Suprapubic skin (tissue), 4 donors: ENCODE measurements around the gene UBXN2A. TPM values are rescaled to one million over a fixed set of nuclear protein-coding genes. Genes with fewer than 3 reads are reported as not detected.

Source experiments
- DNase-seq, 2 donors: peaks; one replicate each; pipeline ENCODE4 v3.0.0-alpha.2; 2019; ENCODE audit warnings: low spot score in 2 of 2
- H3K27ac ChIP-seq: fragments of 200-600 bp; sonication (generic); one replicate; pipeline ENCODE4 v1.5.1; 2019
- H3K27me3 ChIP-seq: fragments of 200-600 bp; sonication (generic); one replicate; pipeline ENCODE4 v1.5.1; 2019
- H3K36me3 ChIP-seq: fragments of 200-600 bp; sonication (generic); one replicate; pipeline ENCODE4 v1.5.1; 2019
- H3K4me1 ChIP-seq: fragments of 200-600 bp; sonication (generic); one replicate; pipeline ENCODE4 v1.5.1; 2019
- H3K4me3 ChIP-seq: fragments of 200-600 bp; sonication (generic); one replicate; pipeline ENCODE4 v1.5.1; 2019; ENCODE audit warnings: mild to moderate bottlenecking
- H3K9me3 ChIP-seq: fragments of 200-600 bp; sonication (generic); one replicate; pipeline ENCODE4 v1.5.1; 2019
- CTCF ChIP-seq, 2 donors: fragments of 200-600 bp in 1 of 2; fragments of 450-650 bp in 1 of 2; sonication (generic) in 1 of 2; IDR thresholded peaks; one replicate each; pipeline ENCODE4 v1.5.1; 2016 to 2019; ENCODE audit warnings: antibody characterized with exemption in 2 of 2, mild to moderate bottlenecking in 1 of 2, moderate library complexity in 1 of 2
- EP300 ChIP-seq: sonication (generic); formaldehyde crosslinking; IDR thresholded peaks from one replicate; pipeline ENCODE4 v1.6.1; 2017; ENCODE audit warnings: antibody characterized with exemption
- POLR2A ChIP-seq, 2 donors: fragments of 450-650 bp; IDR thresholded peaks; one replicate each; pipeline ENCODE4 v1.6.1; 2017; ENCODE audit warnings: antibody characterized with exemption in 2 of 2, mild to moderate bottlenecking in 2 of 2, moderate library complexity in 2 of 2
- POLR2AphosphoS5 ChIP-seq, 3 donors: sonication (generic); formaldehyde crosslinking; IDR thresholded peaks; one replicate each; pipeline ENCODE4 v1.6.1; 2017; ENCODE audit warnings: antibody characterized with exemption in 3 of 3
- WGBS: methylation state at CpG from one replicate; pipeline ENCODE4 v1.1.5; 2018; 5-methylcytosine and 5-hydroxymethylcytosine counted together
- total RNA-seq, 4 donors: library from RNA; depleted of rRNA; stranded (reverse); fragments of >200 nt; gene quantifications; one replicate each; pipeline ENCODE4 v1.1.0, GENCODE V29; 2016

Gene UBXN2A
- total RNA-seq, 4 donors from 2014 or later, result 10.0 to 15.1 (median 12.1) TPM

GRCh38 chr2:24021122-24021998 lies 81.1 kb downstream of the UBXN2A start:
- WGBS, result 78% methylated on average over 6 of the region's 19 CpGs
- Histone ChIP-seq H3K36me3 (peaks cover 21% of the 10 kb centered on the region), H3K27me3 (no peaks in the 10 kb centered on the region), H3K4me1 (no peaks in the 10 kb centered on the region), H3K9me3 (no peaks in the 10 kb centered on the region), H3K4me3 (no peak overlapping the region), H3K27ac (no peak overlapping the region)
- DNase-seq, result peak in 1 of 2 donors; percentile 75
- no peak for TF ChIP-seq POLR2AphosphoS5 (IDR thresholded peaks at IDR 0.05)
- TF ChIP-seq CTCF (IDR thresholded peaks at IDR 0.05), result no peak
- TF ChIP-seq POLR2A (IDR thresholded peaks at IDR 0.05), result no peak
- TF ChIP-seq EP300, result no peak

- H3K4me1 ChIP-seq, result no peaks in the 10 kb centered on the region
- DNase-seq, result peak in 1 of 2 donors; percentile 48
- 91% methylated on average over 13 of the region's 14 CpGs for WGBS
- H3K27me3 ChIP-seq, result no peaks in the 10 kb centered on the region
- H3K9me3 ChIP-seq, result no peaks in the 10 kb centered on the region
- no peak overlapping the region for H3K4me3 ChIP-seq
- H3K27ac ChIP-seq, result no peak overlapping the region
- H3K36me3 ChIP-seq, result peaks cover 21% of the 10 kb centered on the region
- TF ChIP-seq EP300 (no peak), CTCF (IDR thresholded peaks at IDR 0.05) (no peak), POLR2AphosphoS5 (IDR thresholded peaks at IDR 0.05) (no peak), POLR2A (IDR thresholded peaks at IDR 0.05) (no peak)
Observed at GRCh38 chr2:24022324-24022974, 82.2 kb downstream of the UBXN2A start.

GRCh38 chr2:24022975-24023575 lies 82.8 kb downstream of the UBXN2A start:
- WGBS, result no CpG with 5 or more reads among the region's 16 CpGs
- Histone ChIP-seq H3K4me3 (no peak overlapping the region), H3K9me3 (no peaks in the 10 kb centered on the region), H3K27ac (no peak overlapping the region), H3K27me3 (no peaks in the 10 kb centered on the region), H3K36me3 (peaks cover 21% of the 10 kb centered on the region), H3K4me1 (no peaks in the 10 kb centered on the region)
- TF ChIP-seq POLR2AphosphoS5 (IDR thresholded peaks at IDR 0.05) (no peak), CTCF (IDR thresholded peaks at IDR 0.05) (no peak), EP300 (no peak), POLR2A (IDR thresholded peaks at IDR 0.05) (no peak)
- peak in 1 of 2 donors; percentile 67 for DNase-seq

GRCh38 chr2:24024018-24024417 lies 83.8 kb downstream of the UBXN2A start:
- Histone ChIP-seq H3K27ac (no peak overlapping the region), H3K27me3 (no peaks in the 10 kb centered on the region), H3K4me1 (no peaks in the 10 kb centered on the region), H3K36me3 (peaks cover 22% of the 10 kb centered on the region), H3K9me3 (no peaks in the 10 kb centered on the region), H3K4me3 (no peak overlapping the region)
- WGBS, result 83% methylated on average over 12 of the region's 12 CpGs
- DNase-seq, result no peak
- no peak for TF ChIP-seq EP300
- no peak for TF ChIP-seq CTCF (IDR thresholded peaks at IDR 0.05)
- TF ChIP-seq POLR2A (IDR thresholded peaks at IDR 0.05), result no peak
- TF ChIP-seq POLR2AphosphoS5 (IDR thresholded peaks at IDR 0.05), result no peak
